ENCODE results near the gene PDE4C.

PDE4C gene

DNA sequence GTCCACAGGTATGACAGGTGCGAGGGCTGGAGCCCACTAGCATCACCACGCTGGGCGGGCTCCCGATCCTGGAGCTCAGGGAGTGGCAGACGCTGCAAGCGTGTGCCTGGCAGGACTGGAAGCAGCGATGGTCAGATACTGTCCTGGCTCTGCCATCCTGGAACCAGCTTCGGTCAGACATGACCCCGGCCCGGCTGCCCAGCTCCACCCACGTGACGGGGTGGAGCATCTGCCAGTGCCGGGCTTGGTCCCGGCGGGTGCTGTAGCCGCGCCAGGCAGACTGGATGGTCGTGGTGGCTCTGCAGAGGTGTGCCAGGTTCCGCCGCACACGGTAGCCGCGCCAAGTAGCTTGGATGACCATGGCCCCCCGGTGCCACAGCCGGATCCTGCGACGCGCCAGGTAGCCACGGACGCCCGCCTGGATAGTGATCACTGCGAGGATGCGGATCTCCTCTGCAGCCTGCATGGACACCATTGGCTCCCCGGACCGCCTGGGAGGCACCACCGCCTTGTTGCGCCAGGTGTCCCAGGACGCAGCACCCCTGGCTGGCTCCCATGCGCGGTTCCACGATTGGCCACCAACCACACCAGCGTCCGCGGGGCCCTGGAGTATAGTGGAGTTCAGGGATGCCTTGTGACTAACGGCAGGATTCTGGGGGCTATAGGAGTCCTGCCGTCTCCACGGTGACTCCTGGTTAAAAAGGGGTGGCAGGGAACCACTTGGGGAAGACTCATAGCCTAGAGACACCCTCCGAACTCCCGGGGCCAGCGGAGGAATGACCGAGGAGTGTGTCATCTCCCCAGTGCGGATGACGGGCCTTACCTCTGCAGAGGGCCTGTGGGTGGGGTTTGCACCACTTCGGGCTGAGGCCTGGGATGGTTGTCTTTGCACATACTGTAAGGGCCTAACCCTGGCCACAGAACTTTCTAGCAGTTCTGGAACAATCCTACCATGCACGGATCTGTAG lies 31.5 kb upstream of the PDE4C start:
- TF ChIP-seq, protein P1, sequence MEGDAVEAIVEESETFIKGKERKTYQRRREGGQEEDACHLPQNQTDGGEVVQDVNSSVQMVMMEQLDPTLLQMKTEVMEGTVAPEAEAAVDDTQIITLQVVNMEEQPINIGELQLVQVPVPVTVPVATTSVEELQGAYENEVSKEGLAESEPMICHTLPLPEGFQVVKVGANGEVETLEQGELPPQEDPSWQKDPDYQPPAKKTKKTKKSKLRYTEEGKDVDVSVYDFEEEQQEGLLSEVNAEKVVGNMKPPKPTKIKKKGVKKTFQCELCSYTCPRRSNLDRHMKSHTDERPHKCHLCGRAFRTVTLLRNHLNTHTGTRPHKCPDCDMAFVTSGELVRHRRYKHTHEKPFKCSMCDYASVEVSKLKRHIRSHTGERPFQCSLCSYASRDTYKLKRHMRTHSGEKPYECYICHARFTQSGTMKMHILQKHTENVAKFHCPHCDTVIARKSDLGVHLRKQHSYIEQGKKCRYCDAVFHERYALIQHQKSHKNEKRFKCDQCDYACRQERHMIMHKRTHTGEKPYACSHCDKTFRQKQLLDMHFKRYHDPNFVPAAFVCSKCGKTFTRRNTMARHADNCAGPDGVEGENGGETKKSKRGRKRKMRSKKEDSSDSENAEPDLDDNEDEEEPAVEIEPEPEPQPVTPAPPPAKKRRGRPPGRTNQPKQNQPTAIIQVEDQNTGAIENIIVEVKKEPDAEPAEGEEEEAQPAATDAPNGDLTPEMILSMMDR (IDR thresholded peaks at IDR 0.05): no peak
- no peaks in the 10 kb centered on the region for H3K27me3 ChIP-seq (ENCODE audit: control insufficient read depth, insufficient read depth, low read length)
- no peaks in the 10 kb centered on the region for H3K9me3 ChIP-seq (ENCODE audit: control insufficient read depth, low read length)
- no peak overlapping the region for H3K9ac ChIP-seq
- no peak overlapping the region for H3K27ac ChIP-seq
- H3K36me3 ChIP-seq (ENCODE audit: control insufficient read depth, insufficient read depth, low read length): no peaks in the 10 kb centered on the region
- H3K79me2 ChIP-seq: no peaks in the 10 kb centered on the region
- peaks cover 9% of the 10 kb centered on the region for H3K4me1 ChIP-seq
- no peak overlapping the region for H2AFZ ChIP-seq
- no peak overlapping the region for H3K4me2 ChIP-seq (ENCODE audit: low read length)
- H3K4me3 ChIP-seq (ENCODE audit: low read depth, low read length): no peak overlapping the region

DNA sequence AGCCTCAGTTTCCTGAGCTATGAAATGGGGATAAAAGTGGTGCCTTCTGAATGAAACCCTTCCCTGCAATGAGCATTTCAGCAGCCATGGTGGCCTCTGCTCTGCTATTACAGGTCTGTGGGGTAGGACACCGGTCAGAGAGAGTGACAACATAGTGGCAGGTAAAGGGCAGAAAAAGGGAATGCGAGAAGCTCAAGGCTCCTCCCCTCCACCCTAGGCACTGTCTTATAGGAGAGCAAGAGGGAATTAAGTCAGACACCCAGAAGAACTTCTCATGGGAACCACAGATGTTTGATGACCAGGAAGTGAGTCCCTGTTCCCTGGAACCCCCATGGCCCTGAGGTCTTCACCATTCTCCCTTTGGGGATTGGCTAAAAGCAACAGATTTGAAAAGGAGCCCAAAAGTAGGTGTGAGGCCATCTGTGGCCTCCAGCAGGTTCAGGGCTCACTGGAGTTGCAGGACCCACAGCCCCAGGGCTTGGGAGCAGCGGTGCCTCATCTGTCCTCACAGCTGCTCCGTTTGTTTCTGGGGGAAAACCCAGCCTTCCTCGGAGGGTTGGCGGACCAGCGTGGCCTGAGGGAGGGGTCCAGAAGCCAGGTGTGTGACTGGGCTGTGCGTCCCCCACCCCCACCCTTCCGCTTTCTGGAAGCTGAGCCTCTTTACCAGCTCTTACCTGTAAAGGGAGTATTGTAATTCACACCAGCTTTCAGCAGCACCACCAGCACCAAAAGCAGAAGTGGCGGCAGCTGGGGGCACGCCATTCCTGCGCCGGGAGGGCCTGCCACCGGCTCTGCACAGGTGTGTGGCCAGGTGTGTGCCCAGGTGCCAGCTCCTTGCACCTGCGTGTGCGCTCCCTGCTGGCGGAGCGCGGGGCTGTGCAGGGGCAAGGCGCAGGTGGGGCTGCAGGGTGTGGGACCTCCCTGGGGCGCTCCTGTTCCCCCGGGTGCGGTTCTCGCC lies 28.6 kb upstream of the PDE4C start:
- no peak overlapping the region for H3K4me3 ChIP-seq (ENCODE audit: low read depth, low read length)
- no peaks in the 10 kb centered on the region for H3K9me3 ChIP-seq (ENCODE audit: control insufficient read depth, low read length)
- H3K9ac ChIP-seq: no peak overlapping the region
- H3K4me2 ChIP-seq (ENCODE audit: low read length): no peak overlapping the region
- H3K79me2 ChIP-seq: no peaks in the 10 kb centered on the region
- H3K27ac ChIP-seq: no peak overlapping the region
- TF ChIP-seq, protein P1 (IDR thresholded peaks at IDR 0.05): peak; percentile 48
- H2AFZ ChIP-seq: peak overlapping the region; percentile 66
- H3K36me3 ChIP-seq (ENCODE audit: control insufficient read depth, insufficient read depth, low read length): no peaks in the 10 kb centered on the region
- H3K4me1 ChIP-seq: peaks cover 10% of the 10 kb centered on the region
- H3K27me3 ChIP-seq (ENCODE audit: control insufficient read depth, insufficient read depth, low read length): no peaks in the 10 kb centered on the region

DNA sequence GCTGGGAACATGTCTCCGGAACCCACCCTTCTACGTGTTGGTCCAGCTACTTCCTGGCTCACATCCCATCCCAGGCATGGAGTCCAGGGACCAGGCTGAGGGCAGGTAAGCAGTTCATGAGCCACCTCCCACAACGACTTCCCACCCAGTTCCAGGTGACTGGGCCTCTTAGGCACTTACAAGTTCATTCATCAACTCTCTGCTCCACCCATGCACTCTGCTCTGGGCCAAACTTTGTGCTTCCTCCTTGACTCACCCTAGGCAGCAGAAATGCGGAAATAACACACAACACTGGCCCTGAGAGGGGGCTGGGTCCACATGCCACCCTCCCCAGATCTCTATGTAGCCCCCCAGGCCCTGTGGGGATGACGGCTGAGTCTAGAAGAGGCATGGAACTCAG lies 27.5 kb upstream of the PDE4C start:
- Histone ChIP-seq H3K79me2 (no peaks in the 10 kb centered on the region), H3K9ac (no peak overlapping the region), H2AFZ (no peak overlapping the region), H3K9me3 (ENCODE audit: control insufficient read depth, low read length) (no peaks in the 10 kb centered on the region), H3K4me3 (ENCODE audit: low read depth, low read length) (no peak overlapping the region), H3K4me2 (ENCODE audit: low read length) (no peak overlapping the region), H3K27ac (no peak overlapping the region), H3K27me3 (ENCODE audit: control insufficient read depth, insufficient read depth, low read length) (no peaks in the 10 kb centered on the region), H3K36me3 (ENCODE audit: control insufficient read depth, insufficient read depth, low read length) (no peaks in the 10 kb centered on the region), H3K4me1 (peaks cover 10% of the 10 kb centered on the region)
- TF ChIP-seq, protein P1 (IDR thresholded peaks at IDR 0.05): no peak

DNA sequence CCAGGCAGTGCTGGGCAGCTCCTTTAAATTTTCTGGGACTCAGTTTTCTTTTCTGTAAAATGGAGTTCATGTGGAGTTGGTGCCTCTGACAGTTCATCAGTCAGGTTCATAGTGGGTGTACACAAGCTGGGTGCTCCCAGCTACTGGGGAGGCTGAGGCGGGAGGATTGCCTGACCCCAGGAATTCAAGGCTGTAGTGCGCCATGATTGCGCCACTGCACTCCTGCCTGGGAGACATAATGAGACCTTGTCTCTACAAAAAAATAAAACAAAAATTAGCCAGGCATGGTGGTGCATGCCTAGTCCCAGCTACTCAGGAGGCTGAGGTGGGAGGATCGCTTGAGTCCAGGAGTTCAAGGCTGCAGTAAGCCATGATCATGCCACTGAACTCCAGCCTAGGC lies 26.9 kb upstream of the PDE4C start:
- Histone ChIP-seq H3K36me3 (ENCODE audit: control insufficient read depth, insufficient read depth, low read length) (no peaks in the 10 kb centered on the region), H3K27ac (no peak overlapping the region), H3K4me3 (ENCODE audit: low read depth, low read length) (no peak overlapping the region), H3K27me3 (ENCODE audit: control insufficient read depth, insufficient read depth, low read length) (no peaks in the 10 kb centered on the region), H2AFZ (no peak overlapping the region), H3K79me2 (no peaks in the 10 kb centered on the region), H3K4me2 (ENCODE audit: low read length) (no peak overlapping the region), H3K4me1 (peaks cover 10% of the 10 kb centered on the region), H3K9me3 (ENCODE audit: control insufficient read depth, low read length) (no peaks in the 10 kb centered on the region), H3K9ac (no peak overlapping the region)
- TF ChIP-seq, protein P1 (IDR thresholded peaks at IDR 0.05): no peak

All from parathyroid adenoma (tissue), 2 donors.